ENCODE measurements around the gene YJEFN3. TPM values are rescaled to one million over a fixed set of nuclear protein-coding genes. Genes with fewer than 3 reads are reported as not detected.

The YJEFN3 gene
- total RNA-seq, 4 donors from 2014 or later: 0.33 to 1.1 (median 0.80) TPM

DNA sequence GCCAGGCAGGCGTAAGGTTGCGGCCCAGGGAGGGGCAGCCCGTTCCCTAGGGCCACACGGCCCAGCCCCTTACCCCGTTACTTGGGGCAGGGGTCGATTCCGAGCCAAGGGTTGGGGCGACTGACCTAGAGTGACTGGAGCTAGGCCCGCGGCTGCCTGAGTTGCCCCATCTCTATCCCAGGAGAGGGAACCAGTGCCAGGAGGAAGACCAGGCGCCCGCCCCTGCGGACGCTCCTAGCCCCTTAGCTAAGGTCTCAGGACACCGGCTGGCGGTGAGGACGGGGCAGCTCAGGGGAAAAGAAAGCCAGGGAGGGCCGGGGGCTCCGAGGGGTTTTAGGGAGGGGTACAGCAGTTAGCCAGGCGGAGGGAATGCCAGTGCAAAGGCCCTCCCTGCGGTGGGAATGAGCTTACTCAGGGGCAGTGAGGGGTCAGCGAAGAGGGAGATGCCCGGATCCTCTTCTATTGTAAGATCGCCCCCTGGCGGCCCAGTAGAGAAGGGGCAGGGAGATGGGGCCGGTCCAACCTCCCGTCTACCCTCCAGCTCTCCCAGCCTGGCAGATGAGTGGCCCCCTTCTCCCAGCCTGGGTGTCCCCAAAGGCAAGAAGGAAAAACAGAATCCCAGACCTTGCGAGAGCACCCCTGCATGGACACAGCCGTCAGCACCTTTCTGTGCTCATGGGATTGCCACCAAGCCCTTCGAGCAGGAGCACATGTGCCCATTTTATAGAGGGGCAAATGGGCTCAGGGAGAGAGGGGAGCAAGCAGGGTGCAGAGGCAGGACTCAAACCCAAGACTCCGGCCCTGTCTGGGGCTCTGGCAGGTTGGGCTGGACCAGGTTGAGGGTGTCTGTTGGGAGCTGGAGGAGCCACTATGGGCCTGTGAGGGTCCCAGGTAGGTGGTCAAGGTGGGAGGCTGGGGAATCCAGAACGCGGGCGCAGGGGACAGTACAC is 25.6 kb downstream of the YJEFN3 start:
- no peak for TF ChIP-seq CTCF (IDR thresholded peaks at IDR 0.05; ENCODE audit: low read depth)

DNA sequence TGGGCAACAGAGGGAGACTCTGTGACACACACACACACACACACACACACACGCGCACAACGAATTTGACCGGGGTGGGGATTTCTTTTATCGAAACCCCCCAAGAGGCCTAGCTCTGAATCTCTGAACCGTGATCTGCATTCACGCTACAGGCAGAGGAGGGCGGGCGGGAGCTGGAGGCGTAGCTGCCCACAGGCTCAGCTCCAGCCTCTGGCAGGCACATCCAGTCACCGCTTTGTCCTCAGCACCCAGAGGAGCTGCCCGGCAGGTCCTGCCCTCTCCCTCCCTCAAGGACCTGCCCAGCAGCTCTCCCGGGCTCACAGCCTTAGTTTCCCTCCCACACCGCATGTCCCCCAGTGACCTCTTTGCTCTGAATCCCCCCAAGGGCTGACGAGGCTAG is 29.3 kb downstream of the YJEFN3 start:
- TF ChIP-seq CTCF (IDR thresholded peaks at IDR 0.05; ENCODE audit: low read depth): no peak

- no peak for TF ChIP-seq CTCF (IDR thresholded peaks at IDR 0.05; ENCODE audit: low read depth)
Measured at GRCh38 chr19:19558636-19559035, 29.9 kb downstream of the YJEFN3 start.

DNA sequence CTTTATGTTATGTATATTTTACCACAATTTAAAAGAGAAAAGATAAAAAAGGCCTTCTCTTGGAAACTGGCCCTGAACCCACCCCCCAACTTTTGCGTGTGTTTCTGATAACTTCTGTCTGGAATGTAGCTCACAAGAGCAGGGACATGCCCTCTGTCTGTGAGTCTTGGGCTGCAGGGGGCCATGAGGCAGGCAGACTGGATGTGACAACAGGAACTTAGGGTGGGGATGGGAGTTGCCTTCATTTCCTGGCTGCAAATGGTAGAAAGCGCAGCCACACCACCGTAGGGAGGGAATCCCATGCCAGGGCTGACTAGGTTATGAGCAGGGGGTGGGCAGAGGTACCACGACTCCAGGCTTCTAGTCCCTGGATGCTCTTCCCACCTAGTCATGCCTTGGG is 31.2 kb downstream of the YJEFN3 start:
- no peak for TF ChIP-seq CTCF (IDR thresholded peaks at IDR 0.05; ENCODE audit: low read depth)

- no peak for TF ChIP-seq CTCF (IDR thresholded peaks at IDR 0.05; ENCODE audit: low read depth)
Measured at GRCh38 chr19:19561946-19562664, 33.4 kb downstream of the YJEFN3 start.

DNA sequence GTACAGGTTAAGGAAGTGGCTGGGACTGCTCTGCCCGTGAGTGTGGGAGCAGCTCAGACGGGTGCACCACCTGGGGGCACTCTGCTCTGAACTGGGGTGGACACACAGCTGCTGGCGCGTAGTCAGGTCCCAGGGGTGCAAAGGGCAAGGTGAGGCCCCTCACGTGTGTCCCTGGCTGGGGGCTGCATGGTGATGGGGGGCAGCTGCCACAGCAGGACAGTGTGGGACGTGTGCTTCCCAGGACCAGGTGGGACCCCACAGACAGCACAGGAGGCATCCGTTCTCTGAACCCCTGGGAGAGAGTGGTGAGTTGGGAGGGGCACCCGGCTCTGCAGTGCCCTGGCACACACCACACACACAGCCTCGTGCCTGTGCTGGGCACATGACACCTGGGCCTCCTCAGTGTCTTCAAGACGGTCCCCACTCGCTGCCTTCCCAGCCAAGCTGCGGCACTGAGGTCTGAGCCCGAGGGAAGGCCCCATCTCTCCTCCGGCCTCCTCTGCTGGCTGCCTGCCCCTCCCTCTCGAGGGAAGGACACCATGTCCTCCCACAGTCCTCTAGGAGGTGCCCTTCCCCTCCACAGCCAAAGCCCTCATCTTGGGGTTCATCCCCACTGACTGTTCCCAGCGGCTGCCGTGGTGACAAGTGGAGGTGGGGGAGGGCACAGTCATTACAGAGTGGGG is 34.1 kb downstream of the YJEFN3 start:
- TF ChIP-seq CTCF (IDR thresholded peaks at IDR 0.05; ENCODE audit: low read depth): no peak

All from subcutaneous adipose tissue (tissue), 4 donors.